Stimulated activated naive CD8-positive, alpha-beta T cell treated with anti-CD3 and anti-CD28 coated beads, Interleukin-15, Interleukin-2, amounts not matched to agents 100 ng/mL and 50 ng/mL, for 24 hours (primary cell): Measurements from ENCODE around the gene MRPS27.
A peak's percentile ranks its signal among the peaks of the same experiment; 100 is the strongest.
"Not testable (repeated sequence)": the region's sequence is repeated elsewhere in the genome, so short reads cannot be mapped to it uniquely, and the experiment has no call there.

ENCODE experiments used
- H3K27ac Mint-ChIP-seq: one replicate; pipeline ENCODE4 v1.8.0; 2021; ENCODE audit warnings: mild to moderate bottlenecking, mixed read lengths
- H3K27me3 Mint-ChIP-seq: one replicate; pipeline ENCODE4 v1.8.0; 2021; ENCODE audit warnings: mixed read lengths
- H3K36me3 Mint-ChIP-seq: one replicate; pipeline ENCODE4 v1.8.0; 2021; ENCODE audit warnings: low read depth, mixed read lengths
- H3K4me1 Mint-ChIP-seq: one replicate; pipeline ENCODE4 v1.8.0; 2021; ENCODE audit warnings: low read depth, mixed read lengths
- H3K4me3 Mint-ChIP-seq: one replicate; pipeline ENCODE4 v1.8.0; 2021; ENCODE audit warnings: mild to moderate bottlenecking, mixed read lengths
- H3K9me3 Mint-ChIP-seq: one replicate; pipeline ENCODE4 v1.8.0; 2021; ENCODE audit warnings: mixed read lengths

Gene MRPS27

DNA sequence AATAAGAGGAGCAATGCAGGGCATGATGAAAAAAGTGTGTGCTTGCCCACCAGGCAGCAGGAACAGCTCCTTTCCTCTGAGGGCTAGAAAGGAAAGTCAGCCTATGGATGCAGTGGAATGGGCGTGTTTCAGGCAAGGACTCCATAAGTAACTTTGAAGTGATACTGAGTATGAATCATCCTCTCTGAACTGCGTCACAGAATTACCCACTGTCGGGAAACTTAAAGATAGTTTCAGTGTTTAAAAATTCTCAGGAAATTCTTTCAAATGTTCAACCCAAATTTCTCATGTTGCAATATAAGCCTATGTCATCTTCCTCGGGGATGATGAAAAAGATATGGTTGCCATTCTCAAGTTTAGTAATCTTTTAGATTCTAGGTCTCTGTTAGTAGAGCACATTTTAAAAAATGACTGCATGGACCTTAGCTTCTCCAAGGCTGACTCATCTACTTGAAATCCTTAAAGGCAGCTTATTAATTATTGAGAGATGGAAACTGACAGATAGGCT lies 27.8 kb upstream of the MRPS27 start:
- Mint-ChIP-seq H3K4me3 (no peak overlapping the region), H3K36me3 (peaks cover 55% of the 10 kb centered on the region), H3K4me1 (peaks cover 28% of the 10 kb centered on the region), H3K27ac (no peak overlapping the region), H3K9me3 (no peaks in the 10 kb centered on the region), H3K27me3 (no peaks in the 10 kb centered on the region)

DNA sequence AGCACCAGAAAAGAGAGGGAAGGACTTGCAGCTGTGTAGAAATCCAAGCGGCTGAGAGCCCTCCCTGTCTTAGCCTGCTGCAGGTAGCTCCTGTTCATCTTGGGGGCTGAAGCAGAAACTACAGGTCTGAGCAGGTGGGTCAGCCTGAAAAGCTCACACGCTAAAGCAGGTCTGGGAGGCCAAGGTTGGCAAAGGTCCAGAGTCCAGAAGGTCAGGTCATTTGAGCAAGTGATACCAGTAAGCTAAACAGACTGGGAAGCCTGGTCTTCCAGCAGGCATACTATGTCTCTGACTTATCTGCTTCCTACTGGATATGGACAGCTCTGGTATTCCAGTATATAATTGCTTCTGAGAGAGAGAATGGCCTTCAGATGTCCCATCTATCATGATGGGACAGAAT lies 26.4 kb upstream of the MRPS27 start:
- H3K27ac Mint-ChIP-seq, result no peak overlapping the region
- H3K4me3 Mint-ChIP-seq, result no peak overlapping the region
- H3K9me3 Mint-ChIP-seq, result no peaks in the 10 kb centered on the region
- H3K4me1 Mint-ChIP-seq, result peaks cover 28% of the 10 kb centered on the region
- no peaks in the 10 kb centered on the region for H3K27me3 Mint-ChIP-seq
- H3K36me3 Mint-ChIP-seq, result peaks cover 54% of the 10 kb centered on the region

DNA sequence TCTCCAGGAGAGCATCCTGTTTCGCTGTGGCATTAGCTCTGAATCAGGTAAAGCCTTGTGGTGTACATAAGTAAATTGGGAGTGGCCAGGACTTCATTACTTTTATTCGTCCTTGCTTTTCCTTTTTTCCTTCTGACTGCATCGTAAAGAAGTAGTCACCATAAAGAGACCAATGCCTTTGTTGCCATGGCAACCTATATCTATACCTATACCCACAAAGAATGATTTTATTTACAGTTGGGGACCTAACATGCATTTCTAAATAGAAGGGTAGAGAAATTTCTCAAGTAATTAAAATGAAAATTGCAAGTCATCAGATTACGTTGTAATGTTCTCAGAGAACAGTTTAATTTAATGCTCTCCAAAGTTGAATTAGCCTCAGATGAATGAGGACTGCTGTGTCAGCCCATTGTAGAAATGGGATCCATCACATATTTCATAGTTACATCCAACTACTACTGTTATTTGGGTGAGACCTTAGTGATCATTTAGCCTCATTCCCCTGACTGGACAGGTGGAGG lies 18.7 kb upstream of the MRPS27 start:
- Mint-ChIP-seq H3K27ac (no peak overlapping the region), H3K36me3 (peaks cover 60% of the 10 kb centered on the region), H3K9me3 (no peaks in the 10 kb centered on the region), H3K4me3 (no peak overlapping the region), H3K4me1 (no peaks in the 10 kb centered on the region), H3K27me3 (no peaks in the 10 kb centered on the region)

DNA sequence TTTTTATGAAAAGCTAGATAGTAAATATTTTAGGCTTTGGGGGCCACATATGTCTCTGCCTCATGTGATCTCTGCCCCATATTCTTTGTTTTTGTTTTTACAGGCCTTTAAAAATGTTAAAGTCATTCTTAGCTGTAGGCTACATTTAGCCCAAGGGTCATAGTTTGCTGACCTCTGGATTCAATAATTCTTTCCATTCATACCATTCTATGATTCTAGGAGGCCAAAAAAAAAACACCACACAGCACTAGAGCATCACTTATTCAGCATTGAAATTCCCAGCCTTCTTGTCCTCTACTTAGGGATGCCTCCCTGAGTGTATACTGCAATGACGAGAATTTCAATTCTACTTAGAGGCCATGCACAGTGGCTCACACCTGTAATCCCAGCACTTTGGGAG lies 17.1 kb upstream of the MRPS27 start:
- peaks cover 53% of the 10 kb centered on the region for H3K36me3 Mint-ChIP-seq
- no peak overlapping the region for H3K27ac Mint-ChIP-seq
- no peaks in the 10 kb centered on the region for H3K9me3 Mint-ChIP-seq
- no peak overlapping the region for H3K4me3 Mint-ChIP-seq
- no peaks in the 10 kb centered on the region for H3K4me1 Mint-ChIP-seq
- no peaks in the 10 kb centered on the region for H3K27me3 Mint-ChIP-seq

DNA sequence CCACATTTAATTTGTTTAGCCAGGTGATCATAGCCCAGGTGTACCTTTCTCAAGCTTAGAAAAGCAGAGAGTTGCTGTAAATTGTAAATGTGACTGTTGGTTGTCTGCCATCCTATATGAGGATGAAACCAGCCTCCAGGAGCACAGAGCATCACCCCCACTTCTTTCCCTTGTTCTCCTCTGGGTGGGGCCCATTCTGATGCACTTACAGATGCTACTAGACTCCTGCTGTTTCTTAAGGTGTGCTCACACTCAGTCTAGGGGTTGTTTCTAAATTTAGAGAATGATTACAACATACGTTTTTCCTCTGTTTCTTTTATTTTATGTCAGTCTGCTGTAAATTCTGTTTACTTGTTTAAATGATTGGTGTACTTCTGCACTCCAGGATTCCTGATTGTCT lies 10.7 kb upstream of the MRPS27 start:
- Mint-ChIP-seq H3K4me3 (no peak overlapping the region), H3K27me3 (no peaks in the 10 kb centered on the region), H3K9me3 (no peaks in the 10 kb centered on the region), H3K4me1 (no peaks in the 10 kb centered on the region), H3K36me3 (peaks cover 58% of the 10 kb centered on the region), H3K27ac (no peak overlapping the region)

DNA sequence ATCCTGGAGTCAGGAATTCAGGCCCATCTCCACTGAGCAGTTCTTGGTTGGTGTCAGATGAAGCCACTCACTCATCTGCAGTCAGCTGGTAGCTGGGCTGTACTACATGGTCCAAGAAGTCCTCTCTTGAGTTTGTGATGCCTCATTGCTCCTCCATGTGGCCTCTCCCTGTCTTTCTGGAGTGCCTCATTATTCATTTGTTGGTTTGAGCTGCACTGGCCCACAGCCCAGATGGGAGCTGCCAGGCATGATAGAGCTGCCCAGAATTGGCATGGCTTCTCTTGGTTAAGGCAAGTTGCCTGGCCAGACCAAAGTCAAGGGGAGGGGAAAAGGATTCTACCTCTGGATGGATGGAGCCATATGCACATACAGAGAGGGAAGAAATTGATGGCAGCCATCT lies 8.1 kb upstream of the MRPS27 start:
- no peak overlapping the region for H3K27ac Mint-ChIP-seq
- peaks cover 70% of the 10 kb centered on the region for H3K36me3 Mint-ChIP-seq

DNA sequence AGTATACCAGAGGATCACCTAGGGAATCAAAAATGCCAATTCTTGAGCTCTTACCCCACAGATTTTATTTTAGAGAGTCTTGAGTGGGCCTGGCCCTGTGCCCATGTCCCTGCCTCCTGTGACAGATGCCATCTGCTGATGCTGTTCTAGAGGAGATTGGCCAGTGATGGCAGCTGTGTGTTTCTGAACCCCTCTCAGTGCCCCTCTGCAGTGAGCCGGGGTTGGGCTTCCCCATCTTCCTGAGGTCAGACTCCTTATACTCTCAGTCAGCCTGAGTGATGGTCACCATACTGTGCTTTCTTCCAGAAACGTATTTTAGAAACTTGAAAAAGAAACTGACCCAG lies 6.2 kb upstream of the MRPS27 start:
- Mint-ChIP-seq H3K4me3 (no peak overlapping the region), H3K4me1 (peaks cover 9% of the 10 kb centered on the region), H3K9me3 (no peaks in the 10 kb centered on the region), H3K27me3 (no peaks in the 10 kb centered on the region), H3K36me3 (peaks cover 74% of the 10 kb centered on the region), H3K27ac (no peak overlapping the region)

More for the DNA sequence above, 8.1 kb upstream of the MRPS27 start:
- Mint-ChIP-seq H3K4me3 (no peak overlapping the region), H3K27me3 (no peaks in the 10 kb centered on the region), H3K4me1 (no peaks in the 10 kb centered on the region), H3K9me3 (no peaks in the 10 kb centered on the region)

DNA sequence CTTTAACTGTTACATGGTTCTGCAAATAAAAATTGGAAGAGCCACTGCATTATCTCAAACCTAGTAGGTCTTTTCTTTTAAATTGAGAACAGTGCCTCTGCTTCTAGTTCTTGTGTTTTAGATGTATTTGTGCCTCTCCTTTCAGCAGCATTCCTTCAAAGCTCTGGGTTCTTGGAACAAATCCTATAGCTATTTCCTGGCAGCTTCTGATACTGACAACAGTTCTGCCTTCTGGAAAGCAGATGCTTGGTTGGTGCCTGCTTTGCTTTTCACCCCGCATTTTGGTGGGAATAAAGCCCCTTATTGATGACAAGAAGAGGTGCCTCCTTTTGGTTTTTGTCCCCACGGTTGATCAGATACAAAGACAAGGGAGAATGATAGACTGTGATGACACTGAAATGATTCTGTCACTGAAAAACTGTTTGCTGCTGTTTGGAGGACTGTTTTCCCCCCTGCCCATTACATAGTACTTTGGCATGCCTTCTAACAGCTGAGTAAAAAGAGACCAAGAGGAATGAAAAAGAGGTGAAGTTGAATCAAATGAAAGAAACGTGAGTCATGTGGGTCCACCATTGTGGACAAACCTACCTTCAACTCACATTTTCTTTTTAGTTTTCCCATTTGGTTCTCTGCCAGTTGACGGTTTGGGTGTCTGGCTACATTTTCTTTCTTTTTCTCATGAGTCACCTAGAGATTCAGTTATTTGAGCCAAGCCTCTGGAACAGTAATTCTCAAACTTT lies 5.7 kb upstream of the MRPS27 start:
- H3K4me3 Mint-ChIP-seq, result no peak overlapping the region
- H3K4me1 Mint-ChIP-seq, result peaks cover 13% of the 10 kb centered on the region
- no peaks in the 10 kb centered on the region for H3K9me3 Mint-ChIP-seq
- H3K27ac Mint-ChIP-seq, result no peak overlapping the region
- peaks cover 68% of the 10 kb centered on the region for H3K36me3 Mint-ChIP-seq
- H3K27me3 Mint-ChIP-seq, result no peaks in the 10 kb centered on the region

DNA sequence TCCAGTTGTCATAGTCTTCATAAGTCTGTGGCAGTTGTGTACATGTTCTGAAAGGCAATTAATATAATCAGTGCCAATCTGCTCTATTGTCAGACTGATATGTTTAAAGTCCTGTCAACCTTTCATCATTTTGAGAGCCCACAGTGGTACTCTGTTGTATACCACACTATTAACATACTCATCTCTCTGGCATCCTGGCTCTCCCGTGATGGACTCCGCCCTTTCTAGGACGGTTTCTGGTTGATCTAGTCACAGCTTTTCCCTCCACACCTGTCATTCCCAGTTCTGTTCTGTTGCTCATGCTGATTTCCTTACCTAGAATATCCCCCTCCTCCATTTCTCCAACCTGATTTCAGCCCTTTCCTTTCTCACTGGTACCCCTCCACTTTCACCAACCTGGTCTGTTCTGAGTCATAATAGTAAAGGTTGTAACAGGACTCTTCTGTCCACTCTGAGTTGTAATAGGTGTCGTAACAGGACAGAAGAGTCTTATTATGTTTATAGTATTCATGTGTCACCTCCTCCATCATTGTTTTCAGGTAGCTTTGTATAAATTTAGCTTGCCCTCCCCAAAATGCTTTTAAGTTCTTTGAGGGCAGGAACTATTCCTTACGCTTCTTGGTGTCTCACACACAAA lies 4.3 kb upstream of the MRPS27 start:
- no peaks in the 10 kb centered on the region for H3K9me3 Mint-ChIP-seq
- H3K27ac Mint-ChIP-seq, result no peak overlapping the region
- H3K4me3 Mint-ChIP-seq, result no peak overlapping the region
- peaks cover 13% of the 10 kb centered on the region for H3K4me1 Mint-ChIP-seq
- no peaks in the 10 kb centered on the region for H3K27me3 Mint-ChIP-seq
- peaks cover 57% of the 10 kb centered on the region for H3K36me3 Mint-ChIP-seq

DNA sequence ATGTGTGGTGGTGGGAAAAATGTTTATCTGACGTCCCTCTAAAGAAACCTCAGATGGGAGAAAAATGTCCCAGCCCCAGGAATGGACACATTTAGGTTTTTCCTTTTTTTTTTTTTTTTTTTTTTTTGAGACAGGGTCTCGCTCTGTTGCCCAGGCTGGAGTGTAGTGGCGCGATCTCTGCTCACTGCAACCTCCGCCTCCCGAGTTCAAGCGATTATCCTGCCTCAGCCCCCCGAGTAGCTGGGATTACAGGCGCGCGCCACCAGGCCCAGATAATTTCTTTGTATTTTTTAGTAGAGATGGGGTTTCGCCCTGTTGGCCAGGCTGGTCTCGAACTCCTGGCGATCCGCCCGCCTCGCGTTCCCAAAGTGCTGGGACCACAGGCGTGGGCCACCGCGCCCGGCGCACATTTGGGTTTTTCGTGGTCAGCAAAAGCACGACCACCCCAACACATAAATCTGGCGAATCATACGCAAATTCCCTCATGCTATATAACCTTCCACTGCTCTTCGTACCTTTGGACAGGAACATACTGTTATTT lies 535 bp downstream of the MRPS27 start:
- Mint-ChIP-seq H3K36me3 (peaks cover 57% of the 10 kb centered on the region), H3K4me3 (peak overlapping the region; percentile 96), H3K27ac (peak overlapping the region; percentile 98), H3K4me1 (peaks cover 52% of the 10 kb centered on the region)
- not testable (repeated sequence) for H3K9me3 Mint-ChIP-seq, H3K27me3 Mint-ChIP-seq

DNA sequence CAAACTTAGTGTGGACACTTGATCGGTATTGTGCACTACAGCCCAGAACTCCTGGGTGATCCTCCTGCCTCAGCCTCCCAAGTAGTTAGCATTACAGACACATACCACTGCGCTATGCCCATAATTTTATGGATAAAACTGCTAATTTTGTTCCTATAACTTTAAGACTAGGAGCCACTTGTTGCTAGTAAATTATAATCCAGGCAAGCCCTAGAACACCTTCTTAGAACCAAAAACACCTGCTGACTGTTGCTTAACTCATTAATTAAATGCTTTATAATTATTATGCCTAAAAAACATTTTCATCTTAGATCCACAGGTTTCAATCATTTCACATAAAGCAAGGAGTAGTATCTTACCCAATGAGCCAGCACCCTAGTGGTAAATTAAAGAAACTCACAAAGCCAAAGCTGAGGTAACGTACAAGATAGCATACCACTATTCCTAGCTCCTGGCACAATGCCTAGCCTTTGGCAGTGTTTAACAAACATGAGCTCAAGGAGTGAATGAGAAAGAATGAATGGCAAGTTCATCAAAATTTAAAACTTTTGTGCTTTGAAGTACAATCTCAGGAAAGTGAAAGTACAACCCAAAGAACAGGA lies 5.4 kb downstream of the MRPS27 start:
- Mint-ChIP-seq H3K9me3 (no peaks in the 10 kb centered on the region), H3K4me1 (peaks cover 40% of the 10 kb centered on the region), H3K27me3 (no peaks in the 10 kb centered on the region), H3K27ac (peak overlapping the region; percentile 49), H3K4me3 (peak overlapping the region; percentile 6), H3K36me3 (peaks cover 68% of the 10 kb centered on the region)

DNA sequence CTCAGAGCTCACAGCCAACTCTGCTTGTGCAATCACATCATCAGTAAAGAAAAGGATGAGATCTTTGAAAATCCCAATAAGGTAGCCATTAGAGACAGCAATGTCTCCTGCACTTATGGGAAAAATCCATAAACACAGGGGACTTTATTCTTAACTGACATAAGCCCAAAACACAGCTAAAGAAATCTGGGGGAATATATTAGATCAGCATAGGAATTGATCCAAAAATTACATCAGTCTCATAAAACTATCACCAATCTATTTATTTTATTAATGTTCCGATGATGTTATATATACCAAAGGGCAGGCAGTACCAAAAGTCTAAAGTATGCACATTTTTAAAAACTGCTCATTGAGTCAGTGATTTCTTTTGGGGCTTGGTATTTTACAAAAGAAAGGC lies 6.9 kb downstream of the MRPS27 start:
- Mint-ChIP-seq H3K27ac (no peak overlapping the region), H3K36me3 (peaks cover 72% of the 10 kb centered on the region), H3K27me3 (no peaks in the 10 kb centered on the region), H3K4me1 (peaks cover 38% of the 10 kb centered on the region), H3K4me3 (no peak overlapping the region), H3K9me3 (no peaks in the 10 kb centered on the region)

DNA sequence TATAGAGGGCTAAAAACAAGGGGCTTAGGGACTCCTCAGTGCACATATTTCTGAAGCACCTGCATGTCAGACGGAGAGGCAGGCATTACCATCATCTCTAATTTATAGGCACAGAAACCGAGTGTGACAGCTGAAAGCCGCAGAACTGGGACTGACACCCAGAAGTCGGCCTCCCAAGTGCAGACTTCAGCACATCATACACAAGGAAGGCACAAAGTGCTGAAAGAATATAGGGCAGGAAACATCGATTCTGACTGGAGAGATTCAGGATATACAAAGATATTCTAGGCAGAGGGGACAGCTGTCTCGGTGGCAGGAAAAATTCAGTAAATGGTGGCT lies 11.2 kb downstream of the MRPS27 start:
- Mint-ChIP-seq H3K27ac (peak overlapping the region; percentile 95), H3K9me3 (no peaks in the 10 kb centered on the region), H3K4me3 (peak overlapping the region; percentile 86), H3K36me3 (peaks cover 68% of the 10 kb centered on the region), H3K27me3 (no peaks in the 10 kb centered on the region), H3K4me1 (peaks cover 43% of the 10 kb centered on the region)

DNA sequence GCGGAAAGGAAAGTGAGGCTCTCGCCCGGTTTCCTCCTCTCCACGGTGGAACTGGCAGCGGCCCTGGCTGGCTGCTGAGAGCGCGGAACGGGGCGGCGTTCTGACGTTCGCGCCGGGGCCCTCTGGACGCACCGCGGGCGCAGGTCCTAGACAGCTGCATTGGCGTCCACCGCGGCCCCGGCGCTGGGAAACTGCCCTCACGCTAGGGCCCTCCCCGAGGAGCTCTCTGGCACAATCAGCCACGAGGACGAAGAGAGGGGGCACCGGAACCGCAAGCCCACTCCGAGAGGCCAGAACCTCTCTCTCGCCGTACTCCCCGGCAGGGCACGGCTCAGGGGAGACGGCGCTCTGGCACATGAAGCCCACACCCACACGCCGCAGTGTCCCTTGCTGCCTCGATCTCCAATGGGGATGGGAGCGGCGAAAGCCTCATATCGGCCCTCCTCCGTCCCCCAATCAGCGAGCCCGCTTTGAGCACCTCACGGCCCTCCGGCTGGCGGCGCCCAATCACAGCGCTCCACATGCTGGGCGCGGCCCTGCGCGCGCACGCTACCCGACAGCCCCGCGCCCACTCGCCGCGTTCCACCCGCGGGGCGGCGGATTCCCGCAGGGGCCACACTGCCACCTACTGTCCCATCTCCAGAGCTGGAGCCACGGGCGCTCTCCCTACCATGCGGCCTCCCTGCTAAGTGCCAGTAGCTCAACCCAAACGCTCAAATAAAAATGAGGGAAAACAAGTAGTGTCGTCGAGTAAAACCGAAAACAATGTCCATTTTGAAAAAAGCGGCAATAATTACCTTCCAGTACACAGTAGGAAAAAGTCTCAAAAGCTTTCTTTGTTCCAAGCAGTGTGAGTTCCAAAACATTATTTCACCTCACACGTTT lies 11.8 kb downstream of the MRPS27 start:
- Mint-ChIP-seq H3K9me3 (no peaks in the 10 kb centered on the region), H3K4me1 (peaks cover 49% of the 10 kb centered on the region), H3K27me3 (no peaks in the 10 kb centered on the region), H3K27ac (peak overlapping the region; percentile 95), H3K36me3 (peaks cover 68% of the 10 kb centered on the region), H3K4me3 (peak overlapping the region; percentile 86)
